Ammon's horn (tissue), 1 donor: Measurements from ENCODE around the gene HIPK4.
"Not testable (repeated sequence)": the region's sequence is repeated elsewhere in the genome, so short reads cannot be mapped to it uniquely, and the experiment has no call there.

Source experiments
- DNase-seq: peaks from one replicate; pipeline ENCODE4 v3.0.0-alpha.2; 2016; ENCODE audit warnings: low spot score

Gene HIPK4, protein sequence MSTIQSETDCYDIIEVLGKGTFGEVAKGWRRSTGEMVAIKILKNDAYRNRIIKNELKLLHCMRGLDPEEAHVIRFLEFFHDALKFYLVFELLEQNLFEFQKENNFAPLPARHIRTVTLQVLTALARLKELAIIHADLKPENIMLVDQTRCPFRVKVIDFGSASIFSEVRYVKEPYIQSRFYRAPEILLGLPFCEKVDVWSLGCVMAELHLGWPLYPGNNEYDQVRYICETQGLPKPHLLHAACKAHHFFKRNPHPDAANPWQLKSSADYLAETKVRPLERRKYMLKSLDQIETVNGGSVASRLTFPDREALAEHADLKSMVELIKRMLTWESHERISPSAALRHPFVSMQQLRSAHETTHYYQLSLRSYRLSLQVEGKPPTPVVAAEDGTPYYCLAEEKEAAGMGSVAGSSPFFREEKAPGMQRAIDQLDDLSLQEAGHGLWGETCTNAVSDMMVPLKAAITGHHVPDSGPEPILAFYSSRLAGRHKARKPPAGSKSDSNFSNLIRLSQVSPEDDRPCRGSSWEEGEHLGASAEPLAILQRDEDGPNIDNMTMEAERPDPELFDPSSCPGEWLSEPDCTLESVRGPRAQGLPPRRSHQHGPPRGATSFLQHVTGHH

DNA sequence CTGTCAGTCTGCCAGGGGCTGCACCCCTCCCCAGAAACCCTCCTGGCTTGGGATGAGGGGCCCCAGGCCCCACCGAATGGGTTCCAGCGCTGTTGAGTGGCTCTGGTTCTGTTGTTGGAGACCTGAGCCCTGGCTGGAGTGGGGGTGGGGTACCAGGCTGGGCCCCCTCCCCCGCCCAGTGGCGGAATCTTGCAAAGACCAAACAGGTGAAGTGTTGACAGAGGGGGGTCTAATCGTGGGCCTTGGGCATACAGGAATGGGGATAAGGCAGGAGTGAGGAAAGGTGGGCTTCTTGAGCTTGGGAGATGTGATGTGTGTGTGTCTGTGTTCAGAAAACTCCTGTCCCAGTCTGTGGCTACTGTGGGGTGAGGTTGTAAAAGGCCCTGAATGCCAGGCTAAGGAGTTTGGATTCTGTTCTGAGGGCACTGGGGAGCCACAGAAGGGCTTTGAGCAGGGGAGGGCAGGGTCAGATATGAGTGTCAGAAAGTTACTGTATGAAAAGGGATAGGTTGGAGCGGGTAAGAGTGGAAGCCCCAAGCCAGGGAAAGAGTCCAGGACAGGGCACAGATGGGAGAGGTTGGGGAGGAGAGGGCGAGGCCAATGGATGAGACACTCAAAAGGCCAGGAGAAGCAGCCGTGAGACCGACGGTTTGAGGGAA, at the start of gene HIPK4:
HIPK4 (minus strand) TSS at position 98 of the 659 bp plus-strand sequence. CDS start 279 bp downstream, outside the sequence.
- no peak for DNase-seq

DNA sequence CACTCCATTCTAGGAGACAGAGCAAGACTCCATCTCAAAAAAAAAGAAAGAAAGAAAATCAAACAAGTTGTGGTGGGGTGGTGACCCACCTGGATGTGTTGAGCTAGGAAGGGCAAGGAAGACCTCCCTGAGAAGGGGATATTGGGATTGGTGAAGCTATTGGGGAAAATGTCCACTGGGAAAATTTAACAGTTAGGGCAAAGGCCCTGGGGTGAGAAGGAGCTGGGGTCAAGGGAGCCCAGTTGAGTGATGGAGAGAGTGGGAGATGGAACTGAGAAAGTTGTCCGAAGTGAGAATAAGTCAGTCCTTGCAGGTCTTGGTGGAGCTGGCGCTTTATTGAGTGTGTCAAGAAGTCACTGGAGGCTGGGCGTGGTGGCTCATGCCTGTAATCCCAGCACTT, 48.3 kb upstream of the HIPK4 start:
- DNase-seq: no peak

DNA sequence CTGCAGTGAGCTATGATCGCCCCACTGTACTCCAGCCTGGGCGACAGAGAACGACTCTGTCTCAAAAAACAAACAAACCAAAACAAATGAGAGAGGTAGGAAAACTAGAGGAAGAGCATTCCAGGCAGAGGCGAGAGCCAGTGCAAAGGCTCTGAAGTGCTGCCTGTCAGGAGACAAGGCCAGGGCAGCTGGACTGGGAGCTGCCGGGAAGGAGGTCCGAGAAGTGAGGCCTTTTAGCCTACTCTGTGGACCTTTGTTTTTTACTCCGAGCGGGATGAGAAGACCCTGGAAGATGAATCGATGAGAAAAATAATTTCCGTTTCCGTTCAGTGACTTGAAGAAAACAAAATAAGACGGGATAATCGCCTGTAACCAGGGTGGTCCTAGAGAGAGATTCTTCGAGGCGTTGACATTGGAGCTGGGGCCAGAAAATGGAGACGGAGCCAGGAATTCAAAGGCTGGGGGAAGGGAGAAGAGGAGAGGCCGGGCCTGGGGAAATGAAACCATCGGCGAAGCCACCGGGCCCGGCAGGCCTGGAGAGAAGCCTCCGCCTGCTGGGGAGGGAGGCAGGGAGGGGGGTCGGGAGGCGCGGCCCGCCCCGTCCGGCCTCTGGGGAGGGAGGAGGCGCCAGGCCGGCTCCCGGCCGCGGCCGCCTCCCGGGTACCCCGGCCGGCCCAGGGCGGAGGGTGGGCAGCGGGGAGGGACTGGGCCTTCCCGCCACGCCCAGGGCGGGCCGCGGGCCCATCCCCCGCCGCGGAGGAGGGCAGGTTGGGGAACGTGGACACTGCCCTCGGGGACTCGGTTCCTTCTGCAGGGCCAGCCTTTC, 43.6 kb upstream of the HIPK4 start:
- peak; percentile 89 for DNase-seq

- DNase-seq: not testable (repeated sequence)
Measured at GRCh38 chr19:40432760-40433159, 42.8 kb upstream of the HIPK4 start.

GRCh38 chr19:40431698-40432097, 41.7 kb upstream of the HIPK4 start:
- DNase-seq: no peak

GRCh38 chr19:40430242-40430641, 40.3 kb upstream of the HIPK4 start:
- not testable (repeated sequence) for DNase-seq

DNA sequence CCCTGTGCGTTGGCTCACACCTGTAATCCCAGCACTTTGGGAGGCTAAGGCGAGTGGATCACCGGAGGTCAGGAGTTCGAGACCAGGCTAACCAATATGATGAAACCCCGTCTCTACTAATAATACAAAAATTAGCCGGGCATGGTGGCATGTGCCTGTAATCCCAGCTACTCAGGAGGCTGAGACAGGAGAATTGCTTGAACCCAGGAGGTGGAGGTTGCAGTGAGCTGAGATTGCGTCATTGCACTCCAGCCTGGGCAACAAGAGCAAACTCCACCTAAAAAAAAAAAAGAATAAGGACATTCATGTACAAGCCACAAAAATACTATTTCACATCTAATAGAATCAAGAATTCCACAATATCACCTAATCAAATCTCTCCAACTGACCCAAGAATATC, 38.2 kb upstream of the HIPK4 start:
- not testable (repeated sequence) for DNase-seq

DNA sequence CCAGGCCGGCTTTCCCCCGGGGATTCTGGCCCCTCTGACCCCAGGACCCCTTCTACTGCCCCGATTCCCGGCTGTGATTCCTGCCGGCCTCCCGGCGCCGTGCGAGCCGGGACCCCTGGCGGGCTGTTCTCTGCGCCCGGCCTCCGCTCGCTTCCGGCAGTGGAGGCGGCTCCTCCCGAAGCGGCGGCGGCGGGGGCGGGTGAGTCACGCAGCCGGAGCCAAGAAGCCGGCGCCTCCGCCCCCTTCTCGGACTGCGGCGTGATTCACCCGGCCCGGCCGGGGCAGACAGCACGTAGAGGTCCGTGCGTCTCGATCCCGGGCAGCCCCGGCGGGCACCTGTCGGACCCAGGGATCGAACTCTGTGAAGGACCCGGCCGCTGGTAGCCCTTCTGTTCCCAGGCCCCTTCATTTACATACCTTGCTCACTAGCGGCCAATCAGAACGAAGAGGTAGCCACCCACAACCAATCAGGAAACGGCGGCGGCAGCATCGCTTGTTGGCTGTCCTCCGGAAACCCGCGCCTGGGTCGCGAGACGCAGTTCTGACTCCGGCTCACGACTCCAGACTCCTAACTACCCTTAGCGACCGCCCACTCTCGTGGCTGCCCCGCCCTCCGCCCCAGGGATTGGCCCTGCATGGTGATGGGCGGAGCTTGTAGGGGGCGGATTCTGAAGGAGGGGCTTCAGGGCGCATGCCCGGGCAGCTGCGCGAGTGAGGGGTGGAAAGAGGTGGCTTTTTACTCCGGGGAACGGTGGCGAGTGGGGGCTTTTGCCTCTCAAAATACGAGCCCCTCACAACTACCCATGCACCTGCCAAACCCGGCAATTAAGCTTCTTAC, 35.7 kb upstream of the HIPK4 start, which contains the start of gene SERTAD1:
SERTAD1 (minus strand) TSS at position 543 of the 838 bp plus-strand sequence. CDS start 2,446 bp downstream, outside the sequence.
- peak; percentile 100 for DNase-seq

DNA sequence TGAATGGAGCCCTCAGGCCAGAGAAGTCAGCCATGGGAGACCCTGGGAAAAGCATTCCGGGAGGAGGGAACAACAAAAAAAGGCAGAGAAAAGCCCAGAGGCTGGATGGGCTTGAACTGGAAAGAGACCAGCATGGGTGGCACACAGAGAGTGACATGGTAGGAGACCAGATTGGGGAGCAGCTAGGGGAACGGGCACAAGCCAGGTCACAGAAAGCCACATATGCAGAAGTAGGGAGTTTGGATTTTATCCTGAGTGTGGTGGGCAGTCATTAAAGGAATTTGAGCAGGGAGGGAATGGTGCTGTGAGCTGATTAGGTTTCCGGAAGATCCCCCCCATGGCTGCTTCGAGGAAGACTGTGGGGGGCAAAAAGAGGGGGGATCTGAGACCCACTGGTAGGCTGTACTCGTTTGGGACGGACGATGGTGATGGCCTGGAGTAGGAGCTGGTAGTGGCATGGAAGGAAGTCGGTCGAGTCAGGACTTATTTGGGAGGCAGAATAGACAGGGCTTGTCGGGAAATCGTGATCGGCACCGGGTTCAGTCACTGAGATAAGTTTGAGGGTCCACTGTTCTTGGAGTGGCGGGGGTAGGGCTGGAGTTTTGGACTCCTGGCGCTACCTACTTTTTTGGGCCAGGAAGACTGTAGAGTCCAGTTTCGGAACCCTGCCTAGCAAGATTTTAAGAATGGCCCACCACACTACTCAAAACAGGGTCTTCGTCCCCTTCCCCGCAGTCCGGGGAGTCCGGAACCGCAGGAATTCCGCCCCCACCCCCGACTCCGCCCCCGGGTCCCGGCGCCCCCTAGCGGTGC, 34.9 kb upstream of the HIPK4 start:
- peak; percentile 35 for DNase-seq

DNA sequence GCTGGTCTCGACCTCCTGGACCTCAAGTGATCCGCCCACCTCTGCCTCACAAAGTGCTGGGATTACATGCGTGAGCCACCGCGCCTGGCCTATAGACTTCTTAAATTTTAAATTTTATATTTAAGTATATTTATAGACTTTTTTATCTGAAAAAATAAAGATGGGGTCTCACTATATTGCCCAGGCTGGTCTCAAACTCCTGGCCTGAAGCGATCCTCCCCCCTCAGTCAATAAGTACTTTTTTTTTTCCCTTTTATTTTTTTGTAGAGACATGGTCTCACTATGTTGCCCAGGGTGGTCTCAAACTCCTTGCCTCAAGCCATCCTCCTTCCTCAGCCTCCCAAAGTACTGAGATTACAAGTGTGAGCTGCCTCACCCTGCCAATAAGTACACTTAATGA, 34.0 kb upstream of the HIPK4 start:
- no peak for DNase-seq

- DNase-seq: no peak
Measured at GRCh38 chr19:40422748-40423566, 33.0 kb upstream of the HIPK4 start.

DNA sequence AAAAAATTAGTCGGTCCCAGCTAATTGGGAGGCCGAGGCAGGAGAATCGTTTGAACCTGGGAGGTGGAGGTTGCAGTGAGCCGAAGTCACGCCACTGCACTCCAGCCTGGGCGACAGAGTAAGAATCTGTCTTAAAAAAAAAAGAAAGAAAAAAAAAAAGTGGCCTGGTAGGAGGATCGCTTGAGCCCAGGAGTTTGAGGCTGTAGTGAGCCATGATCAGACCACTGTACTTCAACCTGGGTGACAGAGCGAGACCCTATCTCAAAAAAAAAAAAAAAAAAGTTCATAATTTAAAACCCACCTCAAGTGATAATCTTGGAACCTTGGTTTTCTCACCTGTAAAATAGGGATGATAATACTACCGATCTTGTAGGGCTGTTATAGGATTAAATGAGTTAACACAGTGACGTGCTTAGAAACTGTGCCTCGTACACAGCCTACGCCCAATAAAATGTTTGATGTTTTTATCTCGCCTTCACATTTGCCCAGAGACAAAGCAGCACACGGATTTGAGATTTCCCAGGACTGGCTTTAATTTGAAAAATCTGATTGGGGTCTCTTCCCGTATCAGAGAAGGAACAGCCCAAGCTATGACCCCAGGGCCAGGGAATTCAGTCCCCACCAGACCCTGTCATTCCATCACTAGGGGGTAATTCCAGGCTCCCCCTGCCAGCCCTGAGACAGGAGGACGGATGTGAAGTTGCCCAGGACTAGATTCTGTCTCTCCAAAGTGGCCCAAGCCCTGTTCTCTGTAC, 32.2 kb upstream of the HIPK4 start:
- DNase-seq: no peak

DNA sequence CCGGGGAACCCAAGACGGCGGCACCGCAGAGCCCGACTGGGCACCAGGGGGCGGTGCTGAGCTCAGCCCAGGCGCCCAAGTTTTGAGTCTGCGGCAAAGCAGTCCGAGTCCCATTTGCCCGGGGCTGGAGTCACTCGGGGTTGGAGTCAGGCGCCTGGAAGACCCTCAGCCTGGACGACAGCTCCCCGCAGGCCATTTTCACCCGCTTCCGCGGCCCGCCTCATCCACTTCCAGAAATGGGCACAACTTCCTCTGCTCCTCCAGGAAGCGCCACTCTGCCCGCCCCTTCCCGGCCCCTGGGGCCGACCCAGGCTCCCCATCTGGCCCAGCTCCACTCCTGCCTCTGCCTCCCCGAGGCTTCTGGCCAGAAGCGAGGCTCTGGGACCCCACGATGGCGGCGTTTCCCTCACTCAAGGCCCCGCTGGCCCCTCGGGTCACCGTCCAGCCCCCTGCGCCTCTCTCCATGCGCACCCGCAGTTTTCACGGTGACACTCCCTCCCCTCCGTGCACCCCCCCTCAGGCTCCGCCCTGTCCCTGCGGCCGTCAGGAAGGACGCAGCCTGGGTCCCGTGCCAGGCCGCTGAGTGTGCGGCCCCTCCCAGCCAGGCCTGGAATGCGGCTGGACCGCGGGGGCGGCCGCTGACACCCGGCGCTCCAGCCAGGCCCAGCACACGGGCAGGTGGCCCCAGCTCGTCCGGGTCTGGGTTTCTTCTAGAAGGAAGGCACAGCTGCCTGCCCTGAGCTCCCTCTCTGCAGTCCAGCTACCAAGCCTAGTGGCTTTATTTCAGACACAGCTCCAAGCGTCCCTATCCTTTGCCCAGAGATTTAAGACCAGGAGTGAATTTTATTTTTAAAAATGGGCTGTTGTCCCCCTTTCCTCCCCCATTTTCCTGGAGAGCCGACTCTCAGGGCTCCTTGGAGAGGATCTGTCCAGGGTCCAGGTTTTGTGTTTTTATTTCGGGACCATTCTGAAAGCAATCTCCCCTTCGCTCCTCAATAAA, 31.1 kb upstream of the HIPK4 start:
- peak; percentile 91 for DNase-seq

GRCh38 chr19:40420451-40420765, 30.4 kb upstream of the HIPK4 start:
- DNase-seq: no peak

DNA sequence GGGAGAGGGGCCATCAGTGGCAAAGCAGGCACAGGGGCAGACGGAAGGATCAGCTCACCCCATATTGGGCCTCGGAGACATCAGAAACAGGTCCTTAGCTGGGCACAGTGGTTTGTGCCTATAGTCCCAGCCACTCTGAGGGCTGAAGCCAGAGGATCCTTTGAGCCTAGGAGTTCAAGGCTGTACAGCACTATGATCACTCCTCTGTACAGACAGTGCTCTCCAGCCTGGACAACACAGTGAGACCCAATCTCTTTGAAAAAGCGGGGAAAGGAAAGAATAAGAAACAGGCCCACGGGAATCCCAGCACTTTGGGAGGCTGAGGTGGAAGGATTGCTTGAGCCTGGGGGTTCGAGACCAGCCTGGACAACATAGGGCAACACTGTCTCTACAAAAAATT, 29.8 kb upstream of the HIPK4 start:
- DNase-seq: no peak

DNA sequence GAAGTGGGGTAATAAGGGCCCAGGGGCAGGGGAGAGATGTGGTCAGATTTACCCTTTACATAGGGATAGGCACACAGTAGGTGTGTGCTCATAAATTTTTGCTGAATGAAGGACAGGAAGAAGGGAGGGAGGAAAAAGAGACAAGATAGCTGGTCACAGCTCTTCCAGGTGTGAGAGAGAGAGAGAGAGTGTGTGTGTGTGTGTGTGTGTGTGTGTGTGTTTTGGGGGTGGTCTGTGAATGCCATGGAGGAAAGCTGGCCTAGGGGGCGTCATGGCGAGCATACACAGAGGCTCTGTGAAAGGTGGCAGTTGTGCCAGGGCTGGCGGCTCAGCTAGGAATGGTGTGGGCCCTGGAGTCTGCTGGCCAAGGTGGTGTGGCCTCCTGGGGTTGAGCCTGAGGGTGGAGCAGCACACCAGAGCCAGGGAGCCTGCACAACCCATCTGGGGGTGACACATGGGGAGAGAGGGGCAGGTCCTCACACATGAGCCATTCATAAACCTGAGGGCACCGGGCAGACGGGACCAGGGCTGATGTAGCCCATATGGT, 29.2 kb upstream of the HIPK4 start:
- no peak for DNase-seq

- no peak for DNase-seq
Measured at GRCh38 chr19:40418040-40418439, 28.1 kb upstream of the HIPK4 start.
